Panc1 (cell line): ENCODE measurements around the gene STARD10. TPM values are rescaled to one million over a fixed set of nuclear protein-coding genes. Genes with fewer than 3 reads are reported as not detected.

Experiments used
- ATAC-seq: fragments of 200-7000 bp; cut with Tn5 transposase; 2 replicates; pipeline ENCODE4 v1.9.1; 2020; ENCODE audit warnings: mild to moderate bottlenecking, moderate library complexity
- BruUV-seq: library from RNA; stranded (reverse); fragments of 400-500 nt; replicated peaks from 2 replicates; lab custom pipeline; 2021; lab: Mats Ljungman, UMichigan
- CTCF ChIA-PET: fragments of 300-600 bp; sonication (Branson Sonifier 250); formaldehyde crosslinking; loops from one replicate; lab custom pipeline; 2022; ENCODE audit warnings: antibody characterized with exemption; lab: Charles Lee
- POLR2A ChIA-PET: fragments of 300-600 bp; sonication (Branson Sonifier 250); formaldehyde crosslinking; loops from one replicate; lab custom pipeline; 2022; ENCODE audit warnings: antibody characterized with exemption; lab: Charles Lee
- DNase-seq: peaks from one replicate; pipeline ENCODE4 v3.0.0-alpha.2; 2010; ENCODE audit warnings: low read depth, low spot score
- H3K27ac ChIP-seq: 2 replicates; pipeline ENCODE4 v1.5.1; 2011; ENCODE audit warnings: mild to moderate bottlenecking, low read length, inconsistent platforms
- H3K27me3 ChIP-seq: fragments of 200-500 bp; sonication (Bioruptor generic); 2 replicates; pipeline ENCODE4 v1.6.0; 2014; ENCODE audit warnings: low read length, inconsistent platforms; ENCODE audit not compliant: control insufficient read depth, insufficient read depth
- H3K36me3 ChIP-seq: fragments of 200-500 bp; sonication (Bioruptor generic); 2 replicates; pipeline ENCODE4 v1.5.1; 2014; ENCODE audit warnings: inconsistent platforms, mild to moderate bottlenecking, low read length, moderate library complexity; ENCODE audit not compliant: control insufficient read depth, insufficient read depth
- H3K4me1 ChIP-seq: 2 replicates; pipeline ENCODE4 v1.5.1; 2011; ENCODE audit warnings: inconsistent platforms, mild to moderate bottlenecking, low read length, moderate library complexity; ENCODE audit not compliant: control insufficient read depth, insufficient read depth
- H3K4me3 ChIP-seq, 2 experiments: 2 replicates each; pipeline ENCODE4 v1.5.1; 2011 to 2012; ENCODE audit warnings: low read depth in 2 of 2, low read length in 2 of 2, mild to moderate bottlenecking in 2 of 2, inconsistent platforms in 1 of 2, moderate library complexity in 1 of 2
- H3K9me3 ChIP-seq: fragments of 200-500 bp; sonication (Bioruptor generic); 2 replicates; pipeline ENCODE4 v1.5.1; 2014; ENCODE audit warnings: low read depth, mild to moderate bottlenecking, inconsistent platforms, low read length, moderate library complexity; ENCODE audit not compliant: control insufficient read depth, insufficient read depth
- POLR2AphosphoS5 ChIP-seq: IDR thresholded peaks from 2 replicates; pipeline ENCODE4 v1.6.1; 2012; ENCODE audit warnings: mild to moderate bottlenecking, low read depth, low read length, moderate library complexity
- SIN3A ChIP-seq: IDR thresholded peaks from 2 replicates; pipeline ENCODE4 v1.6.1; 2012; ENCODE audit warnings: low read depth, mild to moderate bottlenecking, low read length, moderate library complexity, borderline replicate concordance; ENCODE audit not compliant: insufficient read depth
- TCF7L2 ChIP-seq: IDR thresholded peaks from 2 replicates; pipeline ENCODE4 v1.6.1; 2011; ENCODE audit warnings: mild to moderate bottlenecking, low read depth, low read length, inconsistent platforms
- in situ Hi-C: cut with HindIII; loops from 2 replicates; pipeline ENCODE4 v1.10.0; 2016; ENCODE audit warnings: low sequenced_read_pairs, low pct_unique_long_range_greater_than_20kb
- intact Hi-C: fragments of 100-400 bp; cut with micrococcal nuclease; formaldehyde crosslinking; loops from one replicate; pipeline ENCODE4 v1.10.0; 2022; ENCODE audit not compliant: unreplicated experiment
- total RNA-seq: library from RNA; stranded (reverse); gene quantifications from one replicate; pipeline ENCODE4 v1.2.1, GENCODE V29; 2021; ENCODE audit not compliant: unreplicated experiment
- TF ChIP-seq, protein P1 (sequence below): fragments of 450-650 bp; IDR thresholded peaks from 2 replicates; pipeline ENCODE4 v1.5.1; 2017; ENCODE audit warnings: mild to moderate bottlenecking
- TF ChIP-seq, protein P2 (sequence below), 2 experiments: IDR thresholded peaks; 2 replicates each; pipeline ENCODE4 v1.6.1; 2011 to 2012; ENCODE audit warnings: low read depth in 2 of 2, control low read depth in 1 of 2, low read length in 1 of 2, mild to moderate bottlenecking in 1 of 2, moderate library complexity in 1 of 2; ENCODE audit not compliant: insufficient read depth in 1 of 2

Gene STARD10
- total RNA-seq, 1 experiment from 2014 or later: 32.1 TPM

DNA sequence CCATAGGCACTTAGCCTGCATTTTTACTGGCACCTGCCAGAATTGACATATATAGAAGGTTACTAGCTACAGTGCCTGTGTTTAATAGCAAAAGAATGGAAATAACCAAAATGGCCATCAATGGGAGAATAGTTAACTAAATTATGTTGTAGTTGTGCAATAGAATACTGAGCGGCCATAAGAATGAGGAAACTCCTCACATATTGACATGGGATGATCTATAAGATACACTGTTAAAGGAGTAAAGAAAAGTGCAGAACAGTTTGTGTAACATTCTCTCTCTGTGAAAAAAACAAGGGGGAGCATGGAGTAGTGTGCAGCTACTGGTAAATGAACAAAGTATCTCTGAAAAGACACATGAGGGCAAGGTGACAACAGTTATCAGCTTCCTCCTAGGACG is 63.1 kb downstream of the STARD10 start:
- POLR2A ChIA-PET: interaction anchor here (0.7 kb wide), 1 partner anchor 81 kb away, joined by 3 read pairs; no protein-coding TSS in a partner anchor
- no peak overlapping the region for H3K27ac ChIP-seq
- H3K4me3 ChIP-seq: no peak overlapping the region
- CTCF ChIA-PET: no interaction called here
- TF ChIP-seq TCF7L2 (no peak), SIN3A (no peak), POLR2AphosphoS5 (no peak)
- TF ChIP-seq, protein P1, sequence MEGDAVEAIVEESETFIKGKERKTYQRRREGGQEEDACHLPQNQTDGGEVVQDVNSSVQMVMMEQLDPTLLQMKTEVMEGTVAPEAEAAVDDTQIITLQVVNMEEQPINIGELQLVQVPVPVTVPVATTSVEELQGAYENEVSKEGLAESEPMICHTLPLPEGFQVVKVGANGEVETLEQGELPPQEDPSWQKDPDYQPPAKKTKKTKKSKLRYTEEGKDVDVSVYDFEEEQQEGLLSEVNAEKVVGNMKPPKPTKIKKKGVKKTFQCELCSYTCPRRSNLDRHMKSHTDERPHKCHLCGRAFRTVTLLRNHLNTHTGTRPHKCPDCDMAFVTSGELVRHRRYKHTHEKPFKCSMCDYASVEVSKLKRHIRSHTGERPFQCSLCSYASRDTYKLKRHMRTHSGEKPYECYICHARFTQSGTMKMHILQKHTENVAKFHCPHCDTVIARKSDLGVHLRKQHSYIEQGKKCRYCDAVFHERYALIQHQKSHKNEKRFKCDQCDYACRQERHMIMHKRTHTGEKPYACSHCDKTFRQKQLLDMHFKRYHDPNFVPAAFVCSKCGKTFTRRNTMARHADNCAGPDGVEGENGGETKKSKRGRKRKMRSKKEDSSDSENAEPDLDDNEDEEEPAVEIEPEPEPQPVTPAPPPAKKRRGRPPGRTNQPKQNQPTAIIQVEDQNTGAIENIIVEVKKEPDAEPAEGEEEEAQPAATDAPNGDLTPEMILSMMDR: no peak
- TF ChIP-seq, protein P2, sequence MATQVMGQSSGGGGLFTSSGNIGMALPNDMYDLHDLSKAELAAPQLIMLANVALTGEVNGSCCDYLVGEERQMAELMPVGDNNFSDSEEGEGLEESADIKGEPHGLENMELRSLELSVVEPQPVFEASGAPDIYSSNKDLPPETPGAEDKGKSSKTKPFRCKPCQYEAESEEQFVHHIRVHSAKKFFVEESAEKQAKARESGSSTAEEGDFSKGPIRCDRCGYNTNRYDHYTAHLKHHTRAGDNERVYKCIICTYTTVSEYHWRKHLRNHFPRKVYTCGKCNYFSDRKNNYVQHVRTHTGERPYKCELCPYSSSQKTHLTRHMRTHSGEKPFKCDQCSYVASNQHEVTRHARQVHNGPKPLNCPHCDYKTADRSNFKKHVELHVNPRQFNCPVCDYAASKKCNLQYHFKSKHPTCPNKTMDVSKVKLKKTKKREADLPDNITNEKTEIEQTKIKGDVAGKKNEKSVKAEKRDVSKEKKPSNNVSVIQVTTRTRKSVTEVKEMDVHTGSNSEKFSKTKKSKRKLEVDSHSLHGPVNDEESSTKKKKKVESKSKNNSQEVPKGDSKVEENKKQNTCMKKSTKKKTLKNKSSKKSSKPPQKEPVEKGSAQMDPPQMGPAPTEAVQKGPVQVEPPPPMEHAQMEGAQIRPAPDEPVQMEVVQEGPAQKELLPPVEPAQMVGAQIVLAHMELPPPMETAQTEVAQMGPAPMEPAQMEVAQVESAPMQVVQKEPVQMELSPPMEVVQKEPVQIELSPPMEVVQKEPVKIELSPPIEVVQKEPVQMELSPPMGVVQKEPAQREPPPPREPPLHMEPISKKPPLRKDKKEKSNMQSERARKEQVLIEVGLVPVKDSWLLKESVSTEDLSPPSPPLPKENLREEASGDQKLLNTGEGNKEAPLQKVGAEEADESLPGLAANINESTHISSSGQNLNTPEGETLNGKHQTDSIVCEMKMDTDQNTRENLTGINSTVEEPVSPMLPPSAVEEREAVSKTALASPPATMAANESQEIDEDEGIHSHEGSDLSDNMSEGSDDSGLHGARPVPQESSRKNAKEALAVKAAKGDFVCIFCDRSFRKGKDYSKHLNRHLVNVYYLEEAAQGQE (IDR thresholded peaks at IDR 0.05; ENCODE audit: insufficient read depth in 1 of 2, low read depth in 2 of 2, low read length in 1 of 2): no peak
- no peaks in the 10 kb centered on the region for H3K4me1 ChIP-seq
- DNase-seq: no peak
- H3K36me3 ChIP-seq: no peaks in the 10 kb centered on the region
- intact Hi-C loops: no loop called here
- H3K9me3 ChIP-seq: no peaks in the 10 kb centered on the region
- in situ Hi-C loops: no loop called here
- no peaks in the 10 kb centered on the region for H3K27me3 ChIP-seq
- no peak for ATAC-seq
- no TSS peak for BruUV-seq

DNA sequence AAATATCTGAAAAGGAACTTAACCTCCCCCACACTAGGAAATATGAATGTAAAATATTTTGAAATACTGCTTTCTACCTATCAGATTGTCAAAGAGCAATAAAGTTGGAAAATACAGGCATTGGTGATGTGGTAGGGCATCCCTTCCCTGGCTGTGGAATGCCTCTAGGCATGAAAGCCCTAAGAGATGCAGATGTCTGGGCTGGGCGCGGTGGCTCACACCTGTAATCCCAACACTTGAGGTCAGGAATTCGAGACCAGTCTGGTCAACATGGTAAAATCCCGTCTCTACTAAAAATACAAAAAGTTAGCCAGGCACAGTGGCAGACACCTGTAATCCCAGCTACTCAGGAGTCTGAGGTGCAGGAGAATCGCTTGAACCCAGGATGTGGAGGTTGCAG is 63.6 kb downstream of the STARD10 start:
- CTCF ChIA-PET: interaction anchor here (0.6 kb wide), 1 partner anchor 525 kb away, joined by 3 read pairs; no protein-coding TSS in a partner anchor
- TF ChIP-seq POLR2AphosphoS5: no peak
- no peak for TF ChIP-seq SIN3A
- TF ChIP-seq TCF7L2: no peak
- TF ChIP-seq, protein P1: no peak
- TF ChIP-seq, protein P2 (IDR thresholded peaks at IDR 0.05; ENCODE audit: insufficient read depth in 1 of 2, low read depth in 2 of 2, low read length in 1 of 2): no peak
- in situ Hi-C loops (no loop called here), intact Hi-C loops (no loop called here)
- POLR2A ChIA-PET: interaction anchor here (0.7 kb wide), 2 partner anchors 81 to 940 kb away, joined by 3 to 4 read pairs; no protein-coding TSS in a partner anchor
- no peaks in the 10 kb centered on the region for H3K27me3 ChIP-seq
- no peak overlapping the region for H3K4me3 ChIP-seq
- no TSS peak for BruUV-seq
- ATAC-seq (no peak), DNase-seq (no peak)
- H3K4me1 ChIP-seq: no peaks in the 10 kb centered on the region
- H3K9me3 ChIP-seq: no peaks in the 10 kb centered on the region
- no peak overlapping the region for H3K27ac ChIP-seq
- no peaks in the 10 kb centered on the region for H3K36me3 ChIP-seq
